Fibroblast of skin of left quadriceps (primary cell): Measurements from ENCODE around the gene EMILIN2.

ENCODE experiments used
- DNase-seq, 2 experiments: peaks; one replicate each; pipeline ENCODE4 v3.0.0-alpha.2; 2013; ENCODE audit warnings: low read depth in 2 of 2

Gene EMILIN2

DNA sequence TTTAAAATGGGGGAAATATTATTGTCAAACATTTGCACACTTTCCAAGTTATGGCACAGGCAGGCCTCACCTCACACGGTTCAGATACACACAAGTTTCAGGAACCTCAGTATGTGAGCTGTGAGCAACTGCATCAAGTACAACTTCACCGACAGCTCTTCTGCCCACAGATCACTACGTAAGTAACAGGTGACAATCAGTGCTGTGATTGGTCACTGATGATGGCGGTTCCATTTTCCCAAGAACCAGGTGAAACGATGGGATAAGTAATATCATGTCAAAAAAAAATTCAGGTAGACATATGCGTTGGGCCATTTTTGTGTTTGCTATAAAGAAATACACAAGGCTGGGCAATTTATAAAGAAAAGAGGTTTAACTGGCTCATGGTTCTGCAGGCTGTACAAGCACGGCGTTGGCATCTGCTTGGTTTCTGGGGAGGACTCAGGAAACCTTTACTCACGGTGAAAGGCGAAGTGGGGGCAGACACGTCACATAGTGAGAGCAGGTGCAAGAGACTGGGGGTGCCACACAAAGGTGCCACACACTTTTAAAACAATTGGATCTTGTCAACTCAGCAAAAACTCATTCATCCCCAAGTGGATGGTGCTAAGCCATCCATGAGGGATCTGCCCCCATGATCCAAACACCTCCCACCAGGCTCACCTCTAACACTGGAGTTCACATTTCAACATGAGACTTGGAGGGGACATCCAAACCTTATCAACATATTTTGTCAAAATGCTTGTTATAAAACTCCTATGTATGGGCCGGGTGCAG lies 108.3 kb downstream of the EMILIN2 start:
- no peak for DNase-seq

DNA sequence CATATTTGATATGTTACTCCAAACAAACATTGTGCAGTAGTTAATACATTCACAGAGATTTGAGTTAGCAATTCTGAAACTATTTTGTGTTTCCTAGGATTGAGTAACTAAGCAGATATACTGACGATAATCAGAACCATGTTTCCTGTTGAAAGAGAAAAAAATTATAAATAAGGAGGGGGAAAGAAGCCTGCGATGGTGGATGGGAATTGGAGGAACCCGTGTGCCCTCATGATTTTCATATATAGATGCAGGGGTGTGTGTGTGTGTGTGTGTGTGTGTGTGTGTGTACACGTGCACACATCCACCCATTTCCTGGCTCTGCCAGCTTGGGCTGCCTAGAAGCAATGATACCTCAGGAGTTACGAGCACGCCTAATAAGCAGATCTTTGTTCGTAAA lies 109.2 kb downstream of the EMILIN2 start:
- no peak for DNase-seq

DNA sequence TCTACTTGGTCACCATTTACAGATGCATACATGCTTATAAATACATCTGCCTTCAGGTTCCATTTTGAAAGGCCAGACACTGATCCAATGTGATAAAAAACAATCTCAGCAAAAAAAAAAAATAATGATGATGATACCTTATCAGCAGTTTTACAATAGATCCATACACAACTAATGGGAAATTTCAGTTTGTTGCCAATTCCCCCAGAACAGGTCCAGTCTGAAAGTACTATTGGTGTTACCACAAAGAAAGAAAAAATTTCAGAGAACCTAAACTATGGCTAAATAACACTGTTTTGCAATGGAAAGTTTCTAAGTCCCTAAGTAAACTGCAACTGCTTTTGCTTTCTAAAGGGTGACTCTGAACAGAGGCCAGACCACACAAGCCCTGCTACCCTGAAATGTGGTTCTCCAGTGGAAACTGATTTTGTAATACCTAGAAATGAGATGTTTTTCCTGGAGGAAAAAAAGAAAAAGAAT lies 112.1 kb downstream of the EMILIN2 start:
- DNase-seq, result no peak

DNA sequence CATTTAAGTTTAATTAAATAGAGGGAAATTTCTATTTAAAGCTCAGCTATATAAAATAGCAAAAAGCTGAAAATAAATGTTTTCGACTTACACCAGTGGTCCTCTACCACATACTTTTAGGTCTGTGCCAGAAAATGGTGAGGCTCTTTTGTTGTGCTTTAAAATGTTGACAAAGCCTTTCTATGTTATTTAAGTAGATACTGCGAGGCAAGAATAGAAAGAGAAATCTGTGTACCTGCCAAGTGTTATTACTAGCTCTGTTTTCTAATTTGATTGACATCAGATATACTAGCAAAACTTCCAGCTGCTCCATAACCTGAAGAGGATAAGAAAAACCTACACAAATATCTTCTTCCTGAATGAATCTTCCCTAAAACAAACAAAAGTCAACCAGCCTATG lies 112.5 kb downstream of the EMILIN2 start:
- DNase-seq, result no peak

DNA sequence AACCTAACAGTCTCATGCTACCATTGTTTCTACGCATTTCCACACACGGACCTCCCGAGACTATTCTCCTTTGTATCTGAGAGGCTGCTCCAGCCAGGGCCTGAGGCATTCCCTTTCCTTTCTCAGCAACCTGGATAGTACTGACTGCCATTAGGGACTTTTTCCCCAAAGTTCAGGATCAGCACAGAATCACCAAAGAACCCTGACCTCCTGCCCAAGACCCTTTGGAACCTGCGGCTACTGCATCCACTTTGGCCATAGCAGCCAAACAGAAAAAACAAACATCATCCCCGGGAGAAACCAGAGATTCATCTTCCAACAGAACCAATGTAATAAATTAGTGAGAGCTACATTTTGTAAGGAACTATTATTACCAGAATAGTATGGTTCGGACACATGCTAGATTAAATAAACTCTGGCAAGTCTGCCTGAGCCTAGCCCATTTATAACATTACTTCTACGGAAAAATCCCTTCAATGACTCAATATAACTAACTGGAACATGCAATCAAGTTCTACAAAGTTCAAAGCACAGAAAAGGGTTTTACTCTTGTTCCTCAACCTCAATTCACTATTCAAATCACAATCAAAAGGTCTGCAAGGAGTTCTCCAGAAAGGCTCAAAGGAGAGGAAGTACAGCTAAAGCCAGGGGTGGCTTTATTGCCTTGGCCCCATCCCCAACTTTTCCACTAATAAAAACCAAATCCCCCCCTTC lies 114.3 kb downstream of the EMILIN2 start:
- no peak for DNase-seq

DNA sequence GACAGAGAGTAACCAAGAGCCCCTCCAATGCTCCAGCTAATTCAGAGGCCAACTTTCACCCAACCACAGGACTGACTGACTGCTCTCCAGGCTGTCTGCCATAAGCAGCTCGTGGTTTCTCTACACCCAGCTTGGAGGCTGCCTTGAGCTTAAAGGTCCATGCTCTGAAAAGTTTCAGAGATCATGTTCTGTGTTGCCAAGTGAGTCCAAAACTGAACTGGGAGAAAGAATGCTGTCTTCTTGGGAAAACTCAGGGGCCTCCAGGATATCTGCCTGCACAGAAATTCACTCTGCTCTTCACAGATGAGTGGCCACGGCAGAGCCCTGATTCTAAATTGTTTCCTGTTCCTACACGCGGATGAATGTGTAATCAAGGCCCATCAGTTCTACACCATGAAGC lies 115.0 kb downstream of the EMILIN2 start:
- no peak for DNase-seq

DNA sequence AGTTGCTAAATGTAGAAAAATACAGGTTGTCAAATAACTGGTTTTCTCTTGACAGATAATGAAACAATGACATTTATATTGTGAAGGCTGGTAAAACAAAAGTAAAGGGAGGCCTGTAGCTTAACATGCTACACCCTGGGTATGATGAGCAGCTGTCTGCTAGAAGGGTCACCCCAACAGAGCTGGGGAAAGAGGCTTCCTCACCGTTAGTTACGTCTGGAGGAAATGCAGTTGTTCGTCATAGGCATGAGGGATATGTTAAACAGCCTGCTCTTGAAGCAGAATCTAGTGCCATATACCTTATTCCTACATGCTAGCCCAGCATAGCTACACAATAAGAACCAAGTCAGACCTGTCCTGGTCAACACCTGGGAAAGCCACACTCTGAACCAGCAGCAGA lies 116.2 kb downstream of the EMILIN2 start:
- DNase-seq, result no peak

DNA sequence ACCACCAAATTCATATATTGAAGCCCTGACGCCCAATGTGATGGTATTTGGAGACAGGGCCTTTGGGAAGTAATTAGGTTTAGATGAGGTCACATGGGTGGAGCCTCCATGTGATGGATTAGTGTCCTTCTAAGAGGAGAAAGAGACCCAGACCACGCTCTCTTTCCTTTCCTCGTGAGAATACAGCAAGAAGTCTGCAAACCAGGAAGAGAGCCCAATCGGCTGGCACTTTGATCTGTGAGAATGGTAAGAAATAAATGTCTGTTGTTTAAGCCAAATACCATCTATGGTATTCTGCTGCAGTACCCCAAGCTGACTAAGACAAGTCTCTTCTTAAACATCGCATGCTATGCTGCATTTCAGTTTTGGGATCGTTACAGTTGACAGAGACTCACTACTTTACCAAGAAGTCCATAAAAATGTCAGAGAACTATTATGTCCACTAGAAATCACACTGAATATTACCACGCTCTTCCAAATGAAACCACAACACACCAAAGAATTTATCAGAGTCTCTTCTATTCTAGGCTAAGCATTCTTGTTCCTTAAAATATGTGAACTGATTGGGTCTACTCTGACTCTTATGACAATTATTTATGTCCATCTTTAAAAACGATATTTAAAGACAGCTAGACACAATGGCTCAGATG lies 117.7 kb downstream of the EMILIN2 start:
- no peak for DNase-seq
